NCI-H2029 (cell line): ENCODE data around the gene RERE.
A peak's percentile ranks its signal among the peaks of the same experiment; 100 is the strongest.
"Not testable (repeated sequence)": the region's sequence is repeated elsewhere in the genome, so short reads cannot be mapped to it uniquely, and the experiment has no call there.

Experiments
- DNase-seq: peaks from one replicate; lab custom pipeline; 2025; lab: John Stamatoyannopoulos, UW

RERE gene

DNA sequence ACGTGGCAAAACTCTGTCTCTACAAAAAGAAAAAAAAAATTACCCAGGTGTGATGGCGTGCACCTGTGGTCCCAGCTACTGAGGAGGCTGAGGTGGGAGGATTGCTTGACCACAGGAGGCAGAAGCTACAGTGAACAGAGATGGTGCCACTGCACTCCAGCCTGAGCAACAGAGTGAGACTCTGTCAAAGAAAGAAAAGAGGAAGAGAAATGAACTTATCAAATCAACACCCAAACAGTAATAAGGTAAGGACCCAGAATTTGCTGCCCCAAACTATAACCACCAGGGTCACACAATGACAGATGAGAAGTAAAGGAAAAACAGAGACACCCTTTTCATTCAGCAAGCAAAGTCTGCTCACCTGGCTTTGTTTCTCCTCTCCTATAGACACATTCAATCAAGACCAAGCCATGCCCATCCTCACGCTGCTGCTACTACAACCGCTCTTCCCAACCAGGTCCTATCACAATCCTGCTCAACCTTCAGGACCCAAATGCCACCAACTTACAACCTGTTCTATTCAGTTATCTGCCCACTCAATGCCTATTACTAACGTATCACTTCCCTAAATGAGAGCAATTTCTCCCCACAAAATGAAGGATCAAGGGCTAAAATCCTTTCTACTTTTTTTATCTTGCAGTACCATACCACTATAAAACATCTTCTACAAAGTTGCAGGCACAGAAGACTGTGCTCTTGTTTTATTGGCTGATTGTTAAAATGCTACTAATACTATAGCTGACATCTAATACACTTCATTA is 183.5 kb downstream of the RERE start:
- no peak for DNase-seq

DNA sequence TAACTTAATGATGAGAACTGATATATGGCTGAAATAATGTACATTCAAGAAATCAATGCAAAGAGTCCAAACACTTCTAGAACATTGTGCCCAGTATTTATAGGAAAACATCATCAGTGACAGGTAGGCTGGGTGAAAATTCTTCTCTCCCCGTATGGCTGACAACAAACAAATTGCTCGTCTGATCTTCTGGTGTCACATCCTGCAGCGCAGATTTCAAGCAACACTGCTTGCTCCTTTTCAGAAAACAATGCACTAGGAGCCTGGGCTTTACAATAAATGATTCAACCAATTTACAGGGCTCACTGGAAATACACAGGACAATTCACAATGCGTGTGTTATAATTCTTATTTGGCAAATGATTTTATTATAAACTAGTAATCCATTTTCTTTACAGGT is 185.3 kb downstream of the RERE start:
- no peak for DNase-seq

DNA sequence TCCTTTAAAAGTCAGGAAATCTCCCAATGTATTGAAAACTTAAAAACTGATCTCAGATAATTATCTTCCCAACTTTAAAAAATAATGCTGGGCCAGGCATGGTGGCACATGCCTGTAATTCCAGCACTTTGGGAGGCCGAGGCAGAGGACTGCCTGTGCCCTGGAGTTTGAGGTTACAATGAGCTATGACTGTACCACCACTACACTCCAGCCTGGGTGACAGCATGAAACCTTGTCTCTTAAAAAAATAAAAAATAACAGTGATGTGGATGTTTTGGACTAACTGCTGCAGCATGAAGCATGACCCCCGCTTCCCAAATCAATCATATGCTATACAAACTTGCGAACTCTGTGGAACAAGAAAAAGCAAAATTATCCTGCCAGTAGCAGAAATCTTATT is 186.3 kb downstream of the RERE start:
- DNase-seq: no peak

DNA sequence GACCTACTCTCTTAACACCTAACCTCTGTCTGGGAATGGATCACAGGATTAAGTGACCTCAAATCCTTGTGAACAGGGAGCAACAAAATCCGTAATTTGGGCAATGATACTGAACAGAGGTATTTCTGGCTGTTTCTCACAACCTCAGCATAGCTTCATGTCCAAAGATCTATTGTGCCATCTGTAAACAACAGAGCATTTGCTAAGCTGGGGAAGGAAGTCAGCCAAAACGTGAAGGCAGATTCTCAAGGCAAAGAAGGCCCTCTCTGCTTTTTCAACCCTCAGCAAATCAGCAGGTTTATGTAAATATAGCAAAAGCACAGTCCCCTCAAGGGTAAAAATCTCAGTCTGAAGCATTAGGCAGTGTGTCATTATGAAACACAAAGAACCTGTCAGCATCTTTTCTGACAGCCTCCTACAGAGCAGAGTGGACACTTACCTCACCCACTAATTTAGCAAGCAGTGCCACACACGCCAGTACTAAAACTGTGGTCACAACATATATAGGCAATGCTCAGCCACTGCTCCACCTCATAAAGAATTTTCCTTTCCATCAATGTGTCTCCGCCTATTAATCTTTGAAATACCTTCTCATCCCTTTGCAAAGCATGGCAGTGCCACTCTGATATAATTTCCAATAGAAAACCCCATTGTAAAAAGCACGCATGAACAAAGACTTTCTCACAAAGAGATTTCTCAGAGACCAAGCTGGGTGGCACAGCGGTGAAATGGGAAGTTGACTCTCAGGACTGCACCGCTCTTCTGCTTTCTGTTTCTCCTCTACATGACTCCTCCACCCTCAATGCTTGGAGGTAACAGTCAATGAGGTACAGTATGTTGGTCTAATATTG is 188.0 kb downstream of the RERE start:
- DNase-seq: no peak

DNA sequence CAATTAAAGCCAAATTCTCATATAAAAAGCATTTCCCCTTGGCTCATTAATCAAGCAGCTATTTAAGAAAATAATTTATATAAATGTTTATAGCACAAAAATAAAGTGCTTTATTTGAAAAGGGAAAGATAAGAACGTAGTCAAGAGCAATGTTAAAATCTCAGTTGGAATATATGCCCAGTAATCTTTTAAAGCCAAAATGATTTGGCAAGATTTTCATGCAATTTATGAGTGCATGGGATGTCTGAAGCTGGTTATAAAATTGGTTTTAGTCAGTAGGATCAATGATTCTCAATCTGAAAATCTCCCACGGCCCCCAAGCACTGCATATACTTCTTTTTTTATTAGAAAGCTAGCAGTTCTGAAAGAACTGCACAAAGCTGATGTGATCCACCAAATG is 188.8 kb downstream of the RERE start:
- DNase-seq: no peak

DNA sequence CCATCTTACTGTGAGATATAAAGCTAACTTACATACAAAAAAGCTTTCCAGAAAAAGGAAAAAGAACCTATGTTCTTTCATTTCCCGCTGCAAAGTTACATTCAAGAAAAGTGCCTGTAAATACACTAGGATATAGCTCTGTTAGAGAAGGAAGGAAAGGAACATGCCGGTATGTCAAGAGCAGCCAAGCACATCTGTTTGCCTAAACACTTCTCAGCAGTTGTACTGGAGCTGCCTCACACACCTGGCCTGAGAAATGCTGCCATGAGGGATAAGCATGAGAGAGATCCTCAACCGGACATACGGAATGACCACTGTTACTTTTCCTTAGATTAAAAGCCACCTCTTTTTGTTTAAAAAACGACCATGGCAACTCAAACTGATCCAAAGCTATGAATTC is 189.7 kb downstream of the RERE start:
- DNase-seq: no peak

DNA sequence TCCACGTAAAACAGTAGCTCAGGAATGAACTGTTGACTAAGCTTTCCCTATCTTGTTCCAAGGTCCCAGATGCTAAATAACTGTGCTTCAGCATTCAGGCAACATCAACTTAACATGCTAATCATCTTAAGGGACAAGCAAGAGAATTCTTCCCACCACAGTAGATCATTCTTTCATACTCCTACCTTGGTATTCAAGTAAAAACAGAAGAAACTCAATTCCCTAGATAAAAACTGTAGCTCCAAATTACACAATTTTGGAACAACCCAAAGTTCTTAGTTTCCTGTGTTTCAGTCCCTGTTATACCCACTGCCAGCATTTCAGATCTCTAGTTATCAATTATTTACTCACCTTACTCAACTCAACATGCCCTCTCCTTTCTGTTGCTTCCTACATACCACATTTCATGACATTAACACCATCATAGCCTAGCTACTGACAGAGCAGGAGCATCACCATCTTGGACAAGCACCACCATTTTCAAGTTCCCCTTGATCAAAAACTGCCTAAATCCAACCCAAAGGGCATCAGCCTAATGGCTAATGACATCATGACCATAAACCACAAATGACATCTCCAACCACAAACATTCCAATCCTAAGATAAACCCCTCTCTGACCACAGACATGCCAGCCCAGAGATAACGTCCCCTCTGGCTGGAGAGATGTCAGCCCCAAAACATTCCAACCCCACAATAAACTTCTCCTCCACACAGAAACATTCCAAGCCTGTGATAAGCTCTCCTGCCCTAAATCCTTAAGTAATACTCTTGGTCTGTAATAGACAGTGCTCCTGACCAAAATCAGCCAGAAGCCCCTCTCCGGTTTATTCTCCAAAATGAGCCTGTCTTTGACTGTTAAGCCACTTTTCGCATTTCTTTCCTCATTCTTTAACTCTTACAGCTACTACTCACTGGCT is 191.2 kb downstream of the RERE start:
- no peak for DNase-seq

DNA sequence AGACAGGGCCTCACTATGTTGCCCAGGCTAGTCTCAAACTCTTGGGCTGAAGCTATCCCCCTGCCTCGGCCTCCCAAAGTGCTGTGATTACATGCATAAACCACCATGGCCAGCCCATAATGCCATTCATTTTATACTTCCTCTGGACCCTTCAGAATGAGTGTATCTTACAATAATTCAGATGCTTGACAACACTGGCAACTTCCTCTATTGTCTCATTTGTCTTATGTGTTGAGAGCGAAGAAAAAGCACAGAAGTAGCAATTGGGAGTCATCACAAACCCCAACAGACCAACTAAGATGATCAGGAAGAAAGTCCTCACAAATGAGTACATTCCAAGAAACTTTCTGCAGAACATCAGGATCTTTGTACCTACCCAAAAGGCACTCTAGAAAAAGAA is 191.9 kb downstream of the RERE start:
- no peak for DNase-seq

DNA sequence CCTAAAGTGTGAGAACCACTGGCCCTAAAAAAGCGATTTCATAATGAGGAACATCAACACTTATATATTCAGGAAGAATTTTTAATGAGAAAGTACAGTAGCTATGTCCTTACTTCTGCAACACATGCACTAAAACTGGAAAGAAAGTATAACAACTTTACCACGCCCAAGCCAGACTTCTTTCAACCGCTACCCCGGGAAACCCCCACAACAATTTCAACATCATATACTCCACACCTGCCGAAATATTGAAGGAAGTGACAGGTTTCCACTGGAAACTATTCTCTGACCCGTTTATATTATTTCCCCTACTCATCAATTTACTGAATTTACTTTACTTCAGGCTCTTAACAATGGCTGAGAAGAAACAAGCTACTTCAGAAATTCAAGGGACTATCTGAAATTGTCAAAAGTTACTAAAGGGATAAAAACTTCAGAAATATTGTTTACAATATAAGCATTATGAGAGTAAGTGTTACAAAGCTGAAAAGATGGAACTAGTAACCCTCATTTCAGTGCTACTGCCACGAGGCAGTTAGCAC is 193.7 kb downstream of the RERE start:
- not testable (repeated sequence) for DNase-seq

DNA sequence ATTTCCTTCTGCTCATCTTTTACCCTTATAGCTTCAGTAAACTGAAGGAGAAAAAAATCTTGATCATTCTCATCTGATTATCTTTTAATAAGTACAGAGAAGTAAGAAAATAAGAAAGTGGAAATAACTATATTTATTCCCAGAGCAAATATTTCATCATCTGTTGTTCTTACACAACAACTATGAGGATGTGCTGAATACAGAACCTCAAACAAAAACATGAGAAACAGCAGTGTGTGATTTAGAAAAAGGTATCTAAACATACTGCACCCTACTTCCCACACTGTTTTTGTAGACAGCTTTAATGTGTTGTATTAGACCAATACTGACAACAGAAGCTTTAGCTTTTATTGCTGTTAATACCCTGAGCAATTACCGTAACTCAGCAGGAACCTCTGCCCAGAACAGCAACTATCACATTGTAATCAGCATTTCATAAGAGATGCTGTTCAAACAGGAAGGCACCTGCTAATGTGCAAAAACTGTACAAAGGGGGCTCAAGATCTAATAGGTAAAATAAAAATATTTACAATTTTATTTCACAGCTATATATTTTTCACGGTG is 195.6 kb downstream of the RERE start:
- DNase-seq: not testable (repeated sequence)

DNA sequence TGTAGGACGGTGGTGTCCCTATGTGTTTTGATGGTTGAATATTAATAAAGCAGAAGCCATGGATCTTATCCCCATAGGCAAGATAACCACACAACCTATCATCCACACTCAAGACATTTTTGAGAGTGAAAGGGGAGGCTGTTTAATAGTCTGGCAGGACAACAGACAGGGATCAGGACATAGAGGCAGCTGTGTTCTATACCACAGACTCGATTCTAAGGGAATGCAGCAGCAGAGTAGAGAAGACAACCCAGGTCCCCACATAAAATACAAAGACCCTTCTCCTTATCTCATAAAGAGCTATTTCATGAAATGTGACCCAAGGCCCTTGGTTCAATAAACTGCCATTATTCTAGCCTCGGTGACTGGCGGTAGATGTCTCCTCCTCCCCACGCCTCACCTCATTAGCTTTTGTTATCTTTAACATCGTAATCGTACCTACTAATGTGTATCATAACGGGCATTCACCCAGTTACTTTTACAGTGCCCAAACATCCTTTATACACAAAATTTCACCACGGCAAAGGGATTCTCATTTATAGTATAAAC is 196.3 kb downstream of the RERE start:
- not testable (repeated sequence) for DNase-seq

DNA sequence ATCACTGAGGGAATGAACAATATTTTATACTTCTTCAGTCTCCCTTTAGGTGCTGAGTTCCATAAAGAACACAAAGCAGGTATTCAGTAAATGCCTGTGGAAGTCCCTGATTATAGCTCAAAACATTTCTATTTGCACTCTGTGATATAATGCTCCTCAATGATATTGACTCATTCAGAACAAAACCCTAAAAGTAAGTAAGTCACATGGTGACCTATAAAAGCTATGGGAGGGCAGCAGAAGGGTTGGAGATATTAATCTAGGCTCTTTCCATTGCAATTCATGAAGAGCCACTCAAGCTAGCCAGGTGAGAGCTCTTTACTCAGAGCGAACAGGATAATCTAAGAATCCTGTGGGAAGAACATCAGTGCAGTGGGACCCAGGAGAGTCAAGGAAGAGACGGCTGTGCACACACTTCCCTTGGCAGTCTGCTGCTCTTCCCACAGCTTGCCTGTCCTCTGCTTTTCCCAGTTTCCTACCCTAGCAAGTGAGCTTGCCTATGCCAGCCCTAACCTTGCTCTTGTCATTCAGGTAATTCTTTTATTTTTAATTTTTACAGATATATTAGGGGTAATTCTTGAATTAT is 197.4 kb downstream of the RERE start:
- DNase-seq: peak; percentile 51

DNA sequence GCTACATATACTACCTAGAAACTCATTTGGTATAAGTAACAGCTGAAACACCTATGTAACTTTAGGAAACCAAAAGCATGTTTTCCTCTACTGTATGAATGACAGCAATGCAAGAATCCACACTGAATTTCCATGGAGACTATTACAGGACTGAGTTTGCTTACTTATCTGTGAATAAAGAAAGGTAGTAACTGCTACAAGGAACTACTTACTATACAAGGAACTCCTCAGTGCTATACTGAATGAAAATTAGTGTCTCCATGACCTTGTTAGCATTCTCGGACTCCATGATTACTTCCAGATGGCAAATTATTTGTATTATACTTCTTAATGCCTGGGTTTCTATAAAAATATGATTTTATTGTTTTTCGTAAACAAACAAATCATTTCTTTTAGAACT is 198.0 kb downstream of the RERE start:
- DNase-seq: not testable (repeated sequence)

DNA sequence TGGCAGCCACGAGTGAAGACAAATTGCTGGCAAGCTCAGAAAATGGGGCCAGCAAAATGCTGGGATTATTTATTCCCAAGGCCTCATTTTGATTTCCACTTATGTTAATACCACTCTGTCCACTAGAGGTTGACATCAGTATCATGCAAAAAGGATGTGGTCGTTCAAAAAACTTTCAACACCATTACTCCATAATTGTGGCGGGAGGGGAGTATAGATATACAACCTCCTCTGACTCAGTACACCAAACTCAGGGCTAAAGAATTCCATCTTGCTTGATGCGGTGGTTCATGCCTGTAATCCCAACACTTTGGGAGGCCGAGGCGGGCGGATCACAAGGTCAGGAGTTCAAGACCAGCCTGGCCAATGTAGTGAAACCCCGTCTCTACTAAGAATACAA is 200.6 kb downstream of the RERE start:
- not testable (repeated sequence) for DNase-seq

DNA sequence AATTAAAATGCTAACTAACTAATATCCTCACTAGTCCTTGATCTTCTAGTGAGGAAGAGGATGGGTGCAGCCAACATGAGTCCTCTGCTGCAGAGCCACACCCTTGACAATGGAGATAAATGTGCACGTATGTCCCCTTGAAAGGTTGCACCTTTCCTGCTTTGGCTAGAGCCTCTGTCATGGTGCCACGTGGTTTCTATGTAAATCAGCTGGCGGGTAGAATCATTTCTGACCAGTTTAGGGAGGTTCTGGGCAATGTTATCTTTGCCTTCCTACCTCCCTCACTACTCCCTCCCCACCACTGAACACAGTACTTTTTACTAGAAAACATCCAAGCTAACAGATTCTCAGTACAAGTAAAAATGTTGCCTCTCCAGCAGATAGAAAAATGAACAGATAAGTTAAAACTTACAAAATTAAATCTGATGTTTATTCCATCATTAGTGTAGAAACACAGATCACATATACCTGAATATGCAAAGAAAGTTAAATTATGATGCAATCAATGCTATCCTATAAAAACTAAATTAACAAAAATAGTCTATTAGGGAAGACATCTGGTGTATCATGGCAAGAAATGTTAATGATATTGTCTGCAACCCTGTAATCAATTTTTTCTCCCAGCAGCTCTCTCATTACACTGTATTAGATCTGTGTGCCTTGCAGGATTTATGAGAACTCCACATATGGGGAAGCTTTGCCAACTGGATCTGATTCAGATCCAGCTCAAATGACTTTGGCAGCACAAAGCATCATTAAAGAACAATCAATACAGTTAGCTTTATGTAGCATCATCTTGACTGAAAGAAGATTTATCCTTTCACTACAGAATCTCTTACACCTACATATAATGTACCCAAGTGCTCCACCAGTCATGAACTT is 205.6 kb downstream of the RERE start:
- peak; percentile 26 for DNase-seq

DNA sequence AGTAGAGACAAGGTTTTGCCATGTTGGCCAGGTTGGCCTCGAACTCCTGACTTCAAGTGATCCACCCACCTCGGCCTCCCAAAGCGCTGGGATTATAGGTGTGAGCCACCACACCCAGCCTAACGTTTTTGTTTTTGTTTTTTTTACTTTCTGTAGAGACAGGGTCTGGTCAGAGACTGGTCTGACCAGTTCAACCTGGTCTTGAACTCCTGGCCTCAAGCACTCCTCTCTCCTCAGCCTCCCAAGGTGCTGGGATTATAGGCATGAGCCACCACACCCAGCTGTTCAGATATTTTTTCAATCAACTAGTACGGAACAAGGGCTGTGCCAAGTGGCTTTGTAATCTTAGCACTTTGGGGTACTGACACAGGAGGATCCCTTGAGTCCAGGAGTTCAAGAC is 209.5 kb downstream of the RERE start:
- no peak for DNase-seq

DNA sequence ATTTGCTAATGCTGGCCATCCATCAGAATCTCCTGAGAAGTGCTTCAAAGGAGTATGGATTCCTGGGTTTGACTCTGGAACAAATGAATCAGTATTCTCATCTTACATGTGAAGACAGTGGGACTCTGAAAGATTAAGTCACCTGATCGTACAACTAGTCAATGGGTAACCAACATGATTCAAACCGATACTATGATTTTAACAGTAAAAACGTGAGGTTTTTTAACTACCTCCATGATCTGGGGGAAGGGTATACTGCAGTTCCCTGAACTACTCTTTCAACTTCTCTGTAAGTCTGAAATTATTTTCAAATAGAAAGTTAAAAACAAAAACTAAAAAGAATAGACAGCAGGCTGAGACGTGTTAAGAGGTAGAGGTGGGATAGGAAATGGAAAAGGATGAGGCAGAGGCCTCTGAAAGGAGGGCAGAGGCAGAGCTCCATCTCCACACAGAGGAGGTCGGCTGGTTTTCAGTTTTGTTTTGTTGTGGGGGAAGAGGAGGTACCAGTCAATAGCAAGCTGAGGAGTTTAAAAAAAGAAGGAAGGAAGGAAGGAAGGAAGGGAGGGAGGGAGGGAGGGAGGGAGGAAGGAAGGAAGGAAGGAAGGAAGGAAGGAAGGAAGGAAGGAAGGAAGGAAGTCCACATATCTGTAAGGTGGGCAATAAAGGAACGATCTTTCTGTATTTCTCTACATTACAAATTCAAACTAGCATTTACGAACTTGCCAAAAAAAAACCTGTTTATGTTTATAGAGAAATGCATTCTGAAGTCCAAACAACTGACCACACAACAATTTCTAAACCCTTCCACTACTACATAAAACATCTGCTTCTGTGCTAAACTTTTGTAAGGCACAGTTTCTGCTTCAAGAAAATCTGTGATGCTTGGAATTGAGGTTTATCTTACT is 213.1 kb downstream of the RERE start:
- DNase-seq: no peak

DNA sequence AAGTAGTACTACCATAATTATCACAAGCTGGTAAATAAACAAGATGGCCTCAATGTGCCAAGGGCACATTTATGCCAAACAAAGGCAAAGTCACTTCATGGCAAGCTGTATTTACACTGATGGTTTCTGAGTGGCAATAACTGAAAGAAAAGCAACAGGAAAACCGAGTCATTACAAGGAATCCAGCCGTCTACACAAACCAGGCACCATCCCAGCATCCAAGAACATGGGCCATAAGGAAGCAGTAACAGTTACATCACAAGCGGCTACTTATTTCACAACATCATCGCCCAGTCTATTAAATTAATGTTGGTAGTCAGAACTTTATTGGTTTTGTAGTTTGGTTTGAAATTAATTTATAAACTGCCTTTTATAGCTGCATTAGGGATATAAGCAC is 214.2 kb downstream of the RERE start:
- peak; percentile 89 for DNase-seq
